K562 (cell line): ENCODE measurements around the gene CEBPB. TPM values are rescaled to one million over a fixed set of nuclear protein-coding genes. Genes with fewer than 3 reads are reported as not detected.

Experiments used
- CAMTA2 ChIP-seq: fragments of 250-450 bp; sonication (Bioruptor Pico); conservative IDR thresholded peaks from 2 replicates; pipeline ENCODE4 v1.5.1; 2022
- CBFA2T2 ChIP-seq: fragments of 450-650 bp; conservative IDR thresholded peaks from 2 replicates; pipeline ENCODE4 v1.6.1; 2017; ENCODE audit warnings: mild to moderate bottlenecking
- CBFB ChIP-seq: sonication (generic); formaldehyde crosslinking; IDR thresholded peaks from 2 replicates; pipeline ENCODE4 v1.4.0; 2020; ENCODE audit warnings: mild to moderate bottlenecking, missing genetic modification reagents
- CREB3L1 ChIP-seq: fragments of 450-650 bp; IDR thresholded peaks from 2 replicates; pipeline ENCODE4 v1.6.1; 2014; ENCODE audit warnings: low read depth, mild to moderate bottlenecking, moderate library complexity, borderline replicate concordance
- ETV5 ChIP-seq: sonication (generic); formaldehyde crosslinking; IDR thresholded peaks from 2 replicates; pipeline ENCODE4 v1.4.0; 2020; ENCODE audit warnings: low read depth, mild to moderate bottlenecking, missing genetic modification reagents
- MTA3 ChIP-seq: fragments of 450-650 bp; formaldehyde crosslinking; IDR thresholded peaks from 2 replicates; pipeline ENCODE4 v1.6.1; 2017; ENCODE audit warnings: mild to moderate bottlenecking, borderline replicate concordance
- PHTF2 ChIP-seq: fragments of 250-450 bp; sonication (Bioruptor Pico); IDR thresholded peaks from 2 replicates; pipeline ENCODE4 v1.5.0; 2021; ENCODE audit warnings: mild to moderate bottlenecking
- POLR3A ChIP-seq: IDR thresholded peaks from 2 replicates; pipeline ENCODE4 v1.6.1; 2011; ENCODE audit warnings: borderline replicate concordance, mild to moderate bottlenecking, moderate library complexity; ENCODE audit not compliant: insufficient read length, insufficient read depth; ENCODE audit errors: extremely low read depth
- RBFOX2 ChIP-seq: fragments of 200-400 bp; formaldehyde crosslinking; IDR thresholded peaks from 2 replicates; pipeline ENCODE4 v1.6.1; 2017; ENCODE audit warnings: low read depth, mild to moderate bottlenecking, low read length, moderate library complexity
- RBM14 ChIP-seq: fragments of 200-400 bp; formaldehyde crosslinking; IDR thresholded peaks from 2 replicates; pipeline ENCODE4 v1.6.1; 2018; ENCODE audit warnings: low read depth, mild to moderate bottlenecking, low read length, moderate library complexity, borderline replicate concordance; ENCODE audit not compliant: insufficient read depth
- SMARCA5 ChIP-seq: fragments of 450-650 bp; IDR thresholded peaks from 2 replicates; pipeline ENCODE4 v1.6.1; 2016
- SREBF2 ChIP-seq: sonication (generic); formaldehyde crosslinking; IDR thresholded peaks from 2 replicates; pipeline ENCODE4 v1.4.0; 2020; ENCODE audit warnings: mild to moderate bottlenecking, missing genetic modification reagents
- TRIM25 ChIP-seq: fragments of 450-650 bp; IDR thresholded peaks from 2 replicates; pipeline ENCODE4 v1.7.0; 2016; ENCODE audit warnings: borderline replicate concordance
- ZBTB5 ChIP-seq: fragments of 450-650 bp; IDR thresholded peaks from 2 replicates; pipeline ENCODE4 v1.6.1; 2017; ENCODE audit warnings: antibody characterized with exemption
- ZC3H11A ChIP-seq: IDR thresholded peaks from 2 replicates; pipeline ENCODE4 v1.6.1; 2012; ENCODE audit warnings: low read depth, low read length, improper control_type of control experiment
- ZNF57 ChIP-seq: fragments of 450-650 bp; formaldehyde crosslinking; IDR thresholded peaks from 2 replicates; pipeline ENCODE4 v1.4.0; 2020; ENCODE audit warnings: mild to moderate bottlenecking, moderate library complexity
- ZNF644 ChIP-seq: fragments of 200-800 bp; sonication (Bioruptor generic); IDR thresholded peaks from 2 replicates; pipeline ENCODE4 v1.6.1; 2016; ENCODE audit warnings: low read depth, missing genetic modification characterization, missing compliant biosample characterization
- ZNF740 ChIP-seq, 3 experiments: fragments of 200-800 bp in 1 of 3; sonication (Bioruptor generic) in 1 of 3; sonication (generic) in 1 of 3; formaldehyde crosslinking in 1 of 3; IDR thresholded peaks; 2 replicates each; pipeline versions ENCODE4 v1.6.1 to v1.8.0; 2016 to 2022; ENCODE audit warnings: mild to moderate bottlenecking in 2 of 3, missing compliant biosample characterization in 2 of 3, missing genetic modification characterization in 2 of 3, missing genetic modification reagents in 1 of 3
- ZSCAN32 ChIP-seq: fragments of 450-650 bp; formaldehyde crosslinking; IDR thresholded peaks from 2 replicates; pipeline ENCODE4 v1.4.0; 2020; ENCODE audit warnings: mild to moderate bottlenecking, moderate library complexity
- polyA plus RNA-seq, 8 experiments: library from polyadenylated mRNA; depleted of rRNA in 4 of 8; stranded (reverse) in 5 of 8; unstranded in 3 of 8; fragments of >200 nt; fragmentation: Nextera tagmentation in 2 of 8; fragmentation: Illumina TruSeq in 1 of 8; extraction: Ambion mirVana in 2 of 8; extraction: Trizol in 1 of 8; gene quantifications; 2 replicates each; pipeline versions ENCODE4 v1.2.1 to v1.2.3, GENCODE V29; 2011 to 2014; ENCODE audit warnings: inconsistent platforms in 1 of 8, missing spikeins in 1 of 8
- total RNA-seq, 7 experiments: library from RNA; depleted of rRNA in 6 of 7; stranded (reverse); fragments of >200 nt in 6 of 7; fragmentation: Illumina TruSeq in 2 of 7; extraction: Trizol in 2 of 7; gene quantifications; 2 replicates each; pipeline versions ENCODE4 v1.2.1 to v1.2.3, GENCODE V29; 2011 to 2021; ENCODE audit warnings: low replicate concordance in 1 of 7

The CEBPB gene
- total and polyA plus RNA-seq, 9 of the 15 experiments (the other 6 are each of a cell fraction or from before 2014, with no cell fraction given), result 1.2 to 72.6 (median 7.8) TPM

- TF ChIP-seq CBFA2T2 (no peak), CBFB (CRISPR knock-in tag) (no peak; the same call in 1 of the 2 replicates), ZNF644 (tag) (0 out of 2 replicates have a peak, but pooled peaks have one; percentile 49), ZSCAN32 (CRISPR knock-in tag) (peak; percentile 91), ZC3H11A (no peak), ZNF740 (CRISPR knock-in tag; IDR thresholded peaks at IDR 0.05) (no peak), ZNF740 (tag; IDR thresholded peaks at IDR 0.05) (0 out of 4 replicates have a peak, but pooled peaks of 1 of the 2 experiments have one; percentile 33), ZNF57 (CRISPR knock-in tag) (no peak), RBM14 (no peak), TRIM25 (no peak), ETV5 (CRISPR knock-in tag) (no peak), CREB3L1 (no peak), ZBTB5 (no peak), SMARCA5 (peak; percentile 72; the same call in 1 of the 2 replicates), RBFOX2 (peak; percentile 78), SREBF2 (CRISPR knock-in tag) (no peak), MTA3 (no peak; the same call in 1 of the 2 replicates), CAMTA2 (CRISPR knock-in tag) (no peak), PHTF2 (no peak), POLR3A (no peak)
Measured at GRCh38 chr20:50192364-50193198, 2.0 kb downstream of the CEBPB start (continued).
